Measurements from ENCODE around the gene RSL1D1.
A peak's percentile ranks its signal among the peaks of the same experiment; 100 is the strongest.

The RSL1D1 gene

DNA sequence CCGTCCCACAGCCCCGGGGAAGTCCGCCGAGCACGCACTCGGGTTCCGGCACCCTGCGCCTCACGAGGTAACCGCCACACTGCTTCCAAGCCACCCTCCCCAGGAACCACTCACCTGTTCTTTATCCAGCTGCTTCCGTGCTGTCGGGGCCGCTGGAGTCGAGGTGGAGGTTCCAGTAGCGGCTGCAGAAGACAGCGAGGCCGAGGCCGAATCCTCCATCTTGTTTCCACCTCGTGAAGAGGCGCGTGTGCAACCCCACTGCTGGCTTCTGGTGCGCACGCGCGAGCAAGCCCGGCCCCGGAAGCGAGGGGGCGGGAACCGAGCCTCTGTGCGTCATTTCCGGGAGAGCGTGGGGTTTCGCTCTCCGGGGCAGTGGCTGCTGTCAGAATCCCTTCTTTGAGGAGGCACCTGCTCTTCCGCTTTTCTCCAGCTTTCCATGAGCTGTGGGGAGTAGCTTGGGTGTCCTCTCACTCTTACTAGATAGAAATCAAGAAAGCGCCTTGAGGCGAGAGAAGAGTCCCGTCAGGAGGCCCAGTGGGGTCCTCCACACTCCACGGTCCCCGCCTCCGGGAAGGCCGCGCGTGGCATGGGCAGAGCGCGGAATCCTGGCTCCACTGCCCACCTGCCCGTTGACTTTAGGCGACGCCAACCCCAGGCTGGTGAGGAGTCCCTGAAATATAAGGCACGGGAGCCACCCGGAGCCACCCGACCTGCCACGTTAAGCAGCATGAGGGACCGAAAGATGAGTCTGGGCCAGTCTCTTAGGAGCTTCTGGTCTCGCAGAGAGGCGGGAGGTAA lies at the start of gene RSL1D1:
TSS of gene RSL1D1 (minus strand) at position 249 of the 798 bp plus-strand sequence. CDS start at position 219, 30 bp downstream.
- no peak for TF ChIP-seq ZNF274 (IDR thresholded peaks at IDR 0.05; ENCODE audit: low read depth, low read length)
- H3K4me3 ChIP-seq (ENCODE audit: low read length): peak within 1 kb of the TSS; percentile 82

- H3K4me3 ChIP-seq (ENCODE audit: low read length): no peak overlapping the region
- TF ChIP-seq ZNF274 (IDR thresholded peaks at IDR 0.05; ENCODE audit: low read depth, low read length): no peak
Measured at GRCh38 chr16:11901091-11901490, 49.7 kb upstream of the RSL1D1 start.

DNA sequence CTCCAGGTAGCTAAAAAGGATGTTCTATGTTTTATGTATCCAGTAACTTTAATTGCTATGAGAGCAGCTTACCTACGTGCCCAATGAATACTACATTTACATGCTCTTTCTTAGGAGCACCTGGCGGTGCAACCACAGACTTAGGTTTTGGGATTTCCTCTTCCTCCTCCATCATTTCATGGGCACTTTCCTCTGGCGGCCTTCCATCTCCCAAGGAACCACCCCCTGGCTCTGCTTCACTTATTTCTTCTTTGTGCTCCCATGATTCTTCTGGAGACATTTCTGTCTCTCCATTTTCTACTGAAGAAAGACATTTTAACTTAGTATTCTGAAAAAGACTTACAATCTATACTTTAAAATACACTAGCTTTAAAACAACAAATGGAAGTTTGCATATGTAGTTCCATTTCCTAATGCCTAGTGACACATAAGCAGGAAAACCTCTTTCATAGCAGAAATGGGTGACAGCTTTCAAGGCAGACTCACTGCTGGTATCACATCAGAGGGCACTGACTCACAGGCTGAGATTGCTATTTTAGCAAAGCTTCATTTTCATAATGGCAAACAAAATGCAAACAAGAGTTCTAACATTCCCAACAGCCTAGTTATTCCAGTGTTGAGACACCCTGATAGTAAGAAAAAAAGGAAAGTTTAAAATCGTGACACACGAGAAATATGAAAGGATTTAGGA lies 45.3 kb upstream of the RSL1D1 start:
- no peak for TF ChIP-seq ZNF274 (IDR thresholded peaks at IDR 0.05; ENCODE audit: low read depth, low read length)
- no peak overlapping the region for H3K4me3 ChIP-seq (ENCODE audit: low read length)

DNA sequence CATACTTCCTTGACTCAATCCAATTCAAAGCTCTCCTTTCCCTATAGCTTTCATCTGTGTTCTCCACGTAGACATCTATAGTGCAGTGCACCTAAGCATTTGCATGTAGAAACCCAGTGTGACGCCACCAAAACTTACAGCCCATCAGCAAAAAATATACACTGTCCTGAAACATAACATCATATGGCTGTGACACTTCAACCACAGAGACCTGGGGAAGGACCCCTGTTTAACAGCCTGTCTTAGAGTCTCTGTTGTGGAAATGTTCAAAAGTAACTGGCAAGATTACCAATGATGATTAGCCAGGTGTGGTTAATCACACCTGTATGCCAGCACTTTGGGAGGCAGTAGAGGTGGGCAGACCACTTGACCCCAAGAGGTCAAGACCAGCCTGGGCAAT lies 42.2 kb upstream of the RSL1D1 start:
- no peak for TF ChIP-seq ZNF274 (IDR thresholded peaks at IDR 0.05; ENCODE audit: low read depth, low read length)
- no peak overlapping the region for H3K4me3 ChIP-seq (ENCODE audit: low read length)

GRCh38 chr16:11892761-11893160 lies 41.4 kb upstream of the RSL1D1 start:
- TF ChIP-seq ZNF274 (IDR thresholded peaks at IDR 0.05; ENCODE audit: low read depth, low read length): no peak
- no peak overlapping the region for H3K4me3 ChIP-seq (ENCODE audit: low read length)

DNA sequence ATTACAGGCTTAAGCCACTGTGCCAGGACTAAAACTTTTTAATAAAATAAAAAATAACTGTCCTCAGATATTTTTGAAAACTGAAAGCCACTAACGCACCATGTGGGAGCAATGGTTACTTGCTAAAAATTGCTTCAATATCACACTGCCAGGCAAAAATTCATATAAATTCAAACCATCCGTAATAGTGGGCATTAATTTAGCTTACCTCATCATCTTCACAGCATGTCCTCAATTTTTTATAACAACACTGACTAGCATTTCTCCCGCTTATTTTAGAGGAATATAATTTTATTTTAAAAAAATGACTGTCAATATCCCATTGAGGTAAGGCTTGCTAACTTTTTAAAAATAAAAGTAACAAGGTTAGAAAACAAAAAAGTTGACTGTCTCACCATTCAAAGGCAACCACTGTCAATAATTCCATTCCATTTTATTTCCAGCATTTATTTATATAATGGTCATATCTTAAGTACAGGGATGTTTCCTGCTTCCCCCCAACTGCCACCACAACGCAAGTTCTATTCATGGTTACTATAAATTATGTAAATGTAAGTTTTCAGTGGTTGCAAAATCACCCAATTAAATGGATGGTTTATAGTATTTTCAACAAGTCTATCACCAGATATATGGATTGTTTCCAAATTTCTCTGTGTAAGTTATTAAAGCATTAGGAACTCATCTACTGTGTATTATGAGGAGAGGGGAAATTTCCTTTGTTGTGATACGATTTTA lies 39.1 kb upstream of the RSL1D1 start:
- H3K4me3 ChIP-seq (ENCODE audit: low read length): no peak overlapping the region
- TF ChIP-seq ZNF274 (IDR thresholded peaks at IDR 0.05; ENCODE audit: low read depth, low read length): no peak

GRCh38 chr16:11886881-11887280 lies 35.5 kb upstream of the RSL1D1 start:
- H3K4me3 ChIP-seq (ENCODE audit: low read length): no peak overlapping the region
- TF ChIP-seq ZNF274 (IDR thresholded peaks at IDR 0.05; ENCODE audit: low read depth, low read length): no peak

GRCh38 chr16:11884035-11884434 lies 32.7 kb upstream of the RSL1D1 start:
- no peak overlapping the region for H3K4me3 ChIP-seq (ENCODE audit: low read length)
- no peak for TF ChIP-seq ZNF274 (IDR thresholded peaks at IDR 0.05; ENCODE audit: low read depth, low read length)

DNA sequence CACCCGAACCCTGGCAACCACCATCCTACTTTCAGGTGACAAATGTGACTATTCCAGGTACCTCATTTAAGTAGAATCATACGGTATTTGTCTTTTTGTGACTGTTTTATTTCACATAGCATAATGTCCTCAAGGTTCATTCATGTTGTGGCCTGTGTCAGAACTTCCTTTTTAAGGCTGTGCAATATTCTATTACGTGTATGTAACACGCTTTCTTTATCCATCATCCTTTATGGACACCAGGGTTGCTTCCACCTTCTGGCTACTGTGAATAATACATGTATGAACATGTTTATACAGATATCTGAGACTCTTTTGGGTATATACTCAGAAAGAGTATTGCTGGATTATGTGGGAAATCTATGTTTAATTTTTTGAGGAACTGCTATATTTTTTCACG lies 28.7 kb upstream of the RSL1D1 start:
- no peak for TF ChIP-seq ZNF274 (IDR thresholded peaks at IDR 0.05; ENCODE audit: low read depth, low read length)

GRCh38 chr16:11877374-11877773 lies 26.0 kb upstream of the RSL1D1 start:
- no peak for TF ChIP-seq ZNF274 (IDR thresholded peaks at IDR 0.05; ENCODE audit: low read depth, low read length)
- H3K4me3 ChIP-seq (ENCODE audit: low read length): no peak overlapping the region

More for the DNA sequence above, 28.7 kb upstream of the RSL1D1 start:
- no peak overlapping the region for H3K4me3 ChIP-seq (ENCODE audit: low read length)

GRCh38 chr16:11876306-11876705 lies 25.0 kb upstream of the RSL1D1 start:
- TF ChIP-seq ZNF274 (IDR thresholded peaks at IDR 0.05; ENCODE audit: low read depth, low read length): no peak

DNA sequence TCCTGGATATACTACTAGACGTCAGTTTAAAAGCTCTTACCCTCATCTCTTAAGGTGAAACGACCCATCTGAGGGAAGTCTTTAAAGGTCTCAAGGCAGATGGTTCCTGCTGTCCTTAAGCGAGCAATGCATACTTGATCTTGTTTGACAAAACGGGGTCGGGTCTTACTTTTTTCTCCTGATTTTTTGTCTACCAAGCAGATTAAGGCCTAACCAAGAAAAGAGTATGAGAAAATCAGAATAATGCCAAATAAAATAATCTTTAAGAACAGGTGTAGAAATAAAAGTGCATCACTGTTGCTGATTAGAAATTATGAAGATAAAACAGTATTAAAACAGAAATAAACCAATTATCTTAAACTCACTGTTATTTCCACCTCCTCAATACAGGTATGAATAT lies 24.4 kb upstream of the RSL1D1 start:
- TF ChIP-seq ZNF274 (IDR thresholded peaks at IDR 0.05; ENCODE audit: low read depth, low read length): no peak
- H3K4me3 ChIP-seq (ENCODE audit: low read length): no peak overlapping the region

More at GRCh38 chr16:11876306-11876705, 25.0 kb upstream of the RSL1D1 start:
- H3K4me3 ChIP-seq (ENCODE audit: low read length): no peak overlapping the region

DNA sequence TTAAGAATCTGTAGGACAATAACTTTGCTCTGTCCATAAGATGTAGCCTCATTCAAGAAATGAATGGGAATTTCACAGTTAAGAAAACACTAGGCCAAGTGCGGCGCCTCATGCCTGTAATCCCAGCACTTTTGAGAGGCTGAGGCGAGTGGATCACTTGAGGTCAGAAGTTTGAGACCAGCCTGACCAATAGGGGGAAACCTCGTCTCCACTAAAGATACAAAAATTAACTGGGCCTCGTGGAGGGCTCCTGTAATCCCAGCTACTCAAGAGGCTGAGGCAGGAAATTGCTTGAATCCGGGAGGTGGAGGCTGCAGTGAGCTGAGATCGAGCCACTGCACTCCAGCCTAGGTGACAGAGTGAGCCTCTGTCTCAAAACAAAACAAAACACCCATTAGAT lies 19.9 kb upstream of the RSL1D1 start:
- no peak for TF ChIP-seq ZNF274 (IDR thresholded peaks at IDR 0.05; ENCODE audit: low read depth, low read length)
- H3K4me3 ChIP-seq (ENCODE audit: low read length): no peak overlapping the region

DNA sequence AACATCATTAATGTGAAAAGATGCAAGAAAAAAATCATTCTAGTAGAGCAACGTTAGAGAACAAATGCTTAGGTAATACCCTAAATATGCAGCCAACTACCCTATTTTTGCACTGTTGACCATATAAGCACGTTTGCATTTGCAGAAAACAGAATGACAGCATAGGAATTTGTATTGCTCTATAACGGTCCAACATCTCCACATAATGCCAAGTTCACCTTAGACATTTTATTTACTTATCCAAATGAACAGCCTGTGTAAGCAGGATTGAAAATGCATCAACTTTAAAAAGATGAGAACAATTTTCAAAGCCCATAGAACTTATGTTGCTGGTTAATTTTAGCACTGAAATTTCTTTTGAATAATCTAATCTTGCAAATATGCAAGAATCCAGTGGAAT lies 19.1 kb upstream of the RSL1D1 start:
- H3K4me3 ChIP-seq (ENCODE audit: low read length): no peak overlapping the region
- TF ChIP-seq ZNF274 (IDR thresholded peaks at IDR 0.05; ENCODE audit: low read depth, low read length): no peak

Data from GM08714 (cell line).